MCF 10A (cell line): Measurements from ENCODE around the gene C4orf36. TPM values are rescaled to one million over a fixed set of nuclear protein-coding genes. Genes with fewer than 3 reads are reported as not detected.
A peak's percentile ranks its signal among the peaks of the same experiment; 100 is the strongest.

Experiments used
- BruUV-seq: library from RNA; stranded (reverse); fragments of 400-500 nt; replicated peaks from 2 replicates; lab custom pipeline; 2021; lab: Mats Ljungman, UMichigan
- CTCF ChIA-PET: fragments of 300-600 bp; sonication (Branson Sonifier 250); formaldehyde crosslinking; extraction: SDS; loops from one replicate; lab custom pipeline; 2021; ENCODE audit warnings: antibody characterized with exemption, inconsistent platforms; lab: Yijun Ruan, JAX
- POLR2A ChIA-PET: fragments of 300-600, 350-650 bp; sonication (Branson Sonifier 250); formaldehyde crosslinking; extraction: SDS; loops from one replicate; lab custom pipeline; 2020; ENCODE audit warnings: antibody characterized with exemption, inconsistent platforms; lab: Yijun Ruan, JAX
- DNase-seq: peaks from one replicate; pipeline ENCODE4 v3.0.0-alpha.2; 2018; ENCODE audit not compliant: unreplicated experiment
- H3K27ac Mint-ChIP-seq: one replicate; pipeline ENCODE4 v1.8.0; 2022; ENCODE audit warnings: mild to moderate bottlenecking, low read depth, mixed read lengths; ENCODE audit not compliant: unreplicated experiment
- H3K27me3 Mint-ChIP-seq: one replicate; pipeline ENCODE4 v1.8.0; 2022; ENCODE audit warnings: mixed read lengths; ENCODE audit not compliant: insufficient read depth, unreplicated experiment
- H3K36me3 Mint-ChIP-seq: one replicate; pipeline ENCODE4 v1.8.0; 2022; ENCODE audit warnings: mild to moderate bottlenecking, moderate library complexity, mixed read lengths; ENCODE audit not compliant: insufficient read depth, unreplicated experiment
- H3K4me1 Mint-ChIP-seq: one replicate; pipeline ENCODE4 v1.8.0; 2022; ENCODE audit warnings: mixed read lengths; ENCODE audit not compliant: insufficient read depth, unreplicated experiment
- H3K4me3 Mint-ChIP-seq: one replicate; pipeline ENCODE4 v1.8.0; 2022; ENCODE audit warnings: mild to moderate bottlenecking, moderate library complexity, mixed read lengths; ENCODE audit not compliant: unreplicated experiment
- H3K9me3 Mint-ChIP-seq: one replicate; pipeline ENCODE4 v1.8.0; 2022; ENCODE audit warnings: mixed read lengths; ENCODE audit not compliant: unreplicated experiment
- intact Hi-C: fragments of 100-400 bp; cut with micrococcal nuclease; formaldehyde crosslinking; loops from 2 replicates; pipeline ENCODE4 v1.14.1; 2022
- total RNA-seq: library from RNA; stranded (reverse); gene quantifications from 2 replicates; pipeline ENCODE4 v1.2.3, GENCODE V29; 2022
- TF ChIP-seq, protein P1 (sequence below): fragments of 200-600 bp; IDR thresholded peaks from one replicate; pipeline ENCODE4 v1.8.0; 2022; ENCODE audit warnings: antibody characterized with exemption, mild to moderate bottlenecking; ENCODE audit not compliant: unreplicated experiment

C4orf36 gene
- total RNA-seq, 1 experiment from 2014 or later, result 2.9 TPM

DNA sequence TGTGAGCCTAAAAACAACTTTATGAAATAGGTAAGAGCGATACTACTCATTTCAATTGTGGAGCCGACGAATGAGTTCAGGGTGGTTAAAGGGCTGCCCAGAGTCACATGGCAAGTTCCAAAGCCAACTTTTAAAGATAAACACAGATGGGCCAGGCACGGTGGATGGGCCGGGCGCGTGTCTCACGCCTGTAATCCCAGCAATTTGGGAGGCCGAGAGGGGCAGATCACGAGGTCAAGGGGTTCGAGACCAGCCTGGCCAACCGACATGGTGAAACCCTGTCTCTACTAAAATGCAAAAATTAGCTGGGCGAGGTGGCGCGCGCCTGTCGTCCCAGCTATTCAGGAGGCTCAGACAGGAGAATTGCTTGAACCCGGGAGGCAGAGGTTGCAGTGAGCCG lies 914 bp upstream of the C4orf36 start:
- ChIA-PET CTCF (interaction anchor here (0.6 to 5.3 kb wide), 4 partner anchors 63 to 394 kb away, joined by 3 to 46 read pairs (median 8); no protein-coding TSS in a partner anchor), POLR2A (interaction anchor here (0.8 to 3.4 kb wide), 9 partner anchors 61 to 370 kb away, joined by 3 to 41 read pairs (median 4); partner anchors contain the start of gene PTPN13)
- H3K9me3 Mint-ChIP-seq, result no peaks in the 10 kb centered on the region
- intact Hi-C loops, result loop anchor here (10.0 kb wide), 1 partner anchor 88 kb away; no protein-coding TSS in a partner anchor
- peak overlapping the region; percentile 82 for H3K4me3 Mint-ChIP-seq
- no peak for DNase-seq
- TF ChIP-seq, protein P1, sequence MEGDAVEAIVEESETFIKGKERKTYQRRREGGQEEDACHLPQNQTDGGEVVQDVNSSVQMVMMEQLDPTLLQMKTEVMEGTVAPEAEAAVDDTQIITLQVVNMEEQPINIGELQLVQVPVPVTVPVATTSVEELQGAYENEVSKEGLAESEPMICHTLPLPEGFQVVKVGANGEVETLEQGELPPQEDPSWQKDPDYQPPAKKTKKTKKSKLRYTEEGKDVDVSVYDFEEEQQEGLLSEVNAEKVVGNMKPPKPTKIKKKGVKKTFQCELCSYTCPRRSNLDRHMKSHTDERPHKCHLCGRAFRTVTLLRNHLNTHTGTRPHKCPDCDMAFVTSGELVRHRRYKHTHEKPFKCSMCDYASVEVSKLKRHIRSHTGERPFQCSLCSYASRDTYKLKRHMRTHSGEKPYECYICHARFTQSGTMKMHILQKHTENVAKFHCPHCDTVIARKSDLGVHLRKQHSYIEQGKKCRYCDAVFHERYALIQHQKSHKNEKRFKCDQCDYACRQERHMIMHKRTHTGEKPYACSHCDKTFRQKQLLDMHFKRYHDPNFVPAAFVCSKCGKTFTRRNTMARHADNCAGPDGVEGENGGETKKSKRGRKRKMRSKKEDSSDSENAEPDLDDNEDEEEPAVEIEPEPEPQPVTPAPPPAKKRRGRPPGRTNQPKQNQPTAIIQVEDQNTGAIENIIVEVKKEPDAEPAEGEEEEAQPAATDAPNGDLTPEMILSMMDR, result no peak
- H3K36me3 Mint-ChIP-seq, result no peaks in the 10 kb centered on the region
- no peaks in the 10 kb centered on the region for H3K27me3 Mint-ChIP-seq
- BruUV-seq, result no TSS peak
- H3K4me1 Mint-ChIP-seq, result peaks cover 17% of the 10 kb centered on the region
- H3K27ac Mint-ChIP-seq, result peak overlapping the region; percentile 46

- Mint-ChIP-seq H3K27me3 (no peaks in the 10 kb centered on the region), H3K4me3 (peak overlapping the region; percentile 82), H3K9me3 (no peaks in the 10 kb centered on the region), H3K36me3 (no peaks in the 10 kb centered on the region), H3K4me1 (peaks cover 17% of the 10 kb centered on the region), H3K27ac (peak overlapping the region; percentile 46)
- TF ChIP-seq, protein P1, result no peak
- CTCF ChIA-PET, result interaction anchor here (1.6 to 5.3 kb wide), 3 partner anchors 63 to 394 kb away, joined by 4 to 46 read pairs (median 11); no protein-coding TSS in a partner anchor
- POLR2A ChIA-PET, result interaction anchor here (0.6 to 3.4 kb wide), 10 partner anchors 44 to 369 kb away, joined by 3 to 41 read pairs (median 4); partner anchors contain the start of gene PTPN13
- intact Hi-C loops, result loop anchor here (10.0 kb wide), 1 partner anchor 88 kb away; no protein-coding TSS in a partner anchor
- DNase-seq, result no peak
- no TSS peak for BruUV-seq
Measured at GRCh38 chr4:86892636-86892960, 376 bp upstream of the C4orf36 start.

DNA sequence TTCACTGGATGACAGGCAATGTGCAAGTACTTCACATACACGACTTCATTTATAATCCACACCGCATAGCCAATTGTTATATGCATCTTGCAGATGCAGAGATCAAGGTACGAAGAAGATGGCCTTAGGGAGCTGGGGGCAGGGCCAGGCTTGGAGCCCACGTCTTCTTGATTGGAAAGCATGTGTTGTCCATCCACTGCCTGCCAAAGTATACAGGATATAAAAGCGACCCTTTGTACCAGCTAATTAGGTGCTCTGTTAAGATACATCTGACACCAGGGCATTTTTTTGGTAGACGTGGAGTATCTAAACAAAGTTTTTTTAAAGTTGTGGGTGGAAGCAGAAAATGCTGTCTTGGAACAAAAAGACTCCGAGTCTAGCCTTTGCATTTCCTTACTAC lies 1.4 kb downstream of the C4orf36 start:
- TF ChIP-seq, protein P1, result no peak
- Mint-ChIP-seq H3K36me3 (no peaks in the 10 kb centered on the region), H3K4me3 (peak overlapping the region; percentile 82), H3K4me1 (peaks cover 17% of the 10 kb centered on the region), H3K27me3 (no peaks in the 10 kb centered on the region), H3K27ac (peak overlapping the region; percentile 86), H3K9me3 (no peaks in the 10 kb centered on the region)
- ChIA-PET CTCF (interaction anchor here (0.5 to 5.3 kb wide), 7 partner anchors 14 to 392 kb away, joined by 3 to 46 read pairs (median 4); no protein-coding TSS in a partner anchor), POLR2A (interaction anchor here (1.6 to 3.4 kb wide), 5 partner anchors 20 to 394 kb away, joined by 3 to 41 read pairs (median 7); partner anchors contain the start of gene PTPN13)
- DNase-seq, result peak; percentile 21
- no TSS peak for BruUV-seq
- intact Hi-C loops, result loop anchor here (1.0 to 10.0 kb wide), 2 partner anchors 59 to 86 kb away; no protein-coding TSS in a partner anchor

GRCh38 chr4:86879641-86880040 lies 12.6 kb downstream of the C4orf36 start:
- H3K4me3 Mint-ChIP-seq, result no peak overlapping the region
- no peaks in the 10 kb centered on the region for H3K27me3 Mint-ChIP-seq
- DNase-seq, result no peak
- H3K4me1 Mint-ChIP-seq, result no peaks in the 10 kb centered on the region
- peaks cover 6% of the 10 kb centered on the region for H3K36me3 Mint-ChIP-seq
- intact Hi-C loops, result no loop called here
- TF ChIP-seq, protein P1, result no peak
- H3K9me3 Mint-ChIP-seq, result peaks cover 8% of the 10 kb centered on the region
- ChIA-PET CTCF (interaction anchor here (0.6 kb wide), 1 partner anchor 127 kb away, joined by 4 read pairs; no protein-coding TSS in a partner anchor), POLR2A (no interaction called here)
- BruUV-seq, result no TSS peak
- H3K27ac Mint-ChIP-seq, result no peak overlapping the region
